ENCODE results near the gene APOM.

Gene APOM

GRCh38 chr6:31680226-31681134 is 24.8 kb downstream of the APOM start, which contains the start of gene LY6G5C:
Gene LY6G5C (minus strand): TSS chr6:31681067. CDS start chr6:31680373, 694 bp downstream.
- DNase-seq (ENCODE audit: low spot score), result peak; percentile 76

- DNase-seq (ENCODE audit: low spot score), result no peak
These were observed 25.5 kb downstream of the APOM start for GRCh38 chr6:31681135-31681671.

GRCh38 chr6:31683591-31683990 is 27.9 kb downstream of the APOM start:
- no peak for DNase-seq (ENCODE audit: low spot score)

- DNase-seq (ENCODE audit: low spot score), result peak; percentile 58
These were observed 30.8 kb downstream of the APOM start for GRCh38 chr6:31686483-31686882.

- no peak for DNase-seq (ENCODE audit: low spot score)
These were observed 31.6 kb downstream of the APOM start for GRCh38 chr6:31687321-31687720.

- DNase-seq (ENCODE audit: low spot score), result no peak
These were observed 32.4 kb downstream of the APOM start for GRCh38 chr6:31687860-31688693.

- DNase-seq (ENCODE audit: low spot score), result no peak
These were observed 33.8 kb downstream of the APOM start for GRCh38 chr6:31689249-31690110.

GRCh38 chr6:31690231-31691077 is 34.8 kb downstream of the APOM start:
- peak; percentile 31 for DNase-seq (ENCODE audit: low spot score)

GRCh38 chr6:31691078-31691463 is 35.4 kb downstream of the APOM start:
- no peak for DNase-seq (ENCODE audit: low spot score)

- DNase-seq (ENCODE audit: low spot score), result no peak
These were observed 35.9 kb downstream of the APOM start for GRCh38 chr6:31691564-31692108.

- DNase-seq (ENCODE audit: low spot score), result no peak
These were observed 36.7 kb downstream of the APOM start for GRCh38 chr6:31692353-31692752.

GRCh38 chr6:31692886-31693285 is 37.2 kb downstream of the APOM start:
- no peak for DNase-seq (ENCODE audit: low spot score)

GRCh38 chr6:31693535-31693934 is 37.8 kb downstream of the APOM start:
- no peak for DNase-seq (ENCODE audit: low spot score)

GRCh38 chr6:31697555-31697954 is 41.9 kb downstream of the APOM start:
- no peak for DNase-seq (ENCODE audit: low spot score)

- no peak for DNase-seq (ENCODE audit: low spot score)
These were observed 45.2 kb downstream of the APOM start for GRCh38 chr6:31700740-31701401.

GRCh38 chr6:31701666-31702404 is 46.1 kb downstream of the APOM start:
- DNase-seq (ENCODE audit: low spot score), result peak; percentile 74

GRCh38 chr6:31702405-31702818 is 46.7 kb downstream of the APOM start:
- DNase-seq (ENCODE audit: low spot score), result no peak

GRCh38 chr6:31702819-31703716 is 47.4 kb downstream of the APOM start, which contains the start of gene ABHD16A:
Gene ABHD16A (minus strand): TSS chr6:31703324. CDS start chr6:31703281, 43 bp downstream.
- peak; percentile 98 for DNase-seq (ENCODE audit: low spot score)

Data from hematopoietic multipotent progenitor cell treated with erythropoietin and hydrocortisone succinate and interleukin-3 and kit ligand, for 15 days (in vitro differentiated cells).